Measurements from ENCODE around the gene COQ8B.
"Not testable (repeated sequence)": the region's sequence is repeated elsewhere in the genome, so short reads cannot be mapped to it uniquely, and the experiment has no call there.

COQ8B gene

GRCh38 chr19:40663695-40664692, 52.7 kb downstream of the COQ8B start:
- DNase-seq = peak in 1 of 2 donors; percentile 11

- DNase-seq = peak; percentile 90
Measured at GRCh38 chr19:40662925-40663694, 53.6 kb downstream of the COQ8B start.

GRCh38 chr19:40661616-40662015, 55.1 kb downstream of the COQ8B start:
- no peak for DNase-seq

- DNase-seq = no peak
Measured at GRCh38 chr19:40659566-40659965, 57.1 kb downstream of the COQ8B start.

- DNase-seq = no peak
Measured at GRCh38 chr19:40659116-40659515, 57.6 kb downstream of the COQ8B start.

GRCh38 chr19:40658031-40658430, 58.7 kb downstream of the COQ8B start:
- DNase-seq = no peak

- DNase-seq = not testable (repeated sequence)
Measured at GRCh38 chr19:40655684-40656083, 61.0 kb downstream of the COQ8B start.

- DNase-seq = not testable (repeated sequence)
Measured at GRCh38 chr19:40652303-40652702, 64.4 kb downstream of the COQ8B start.

- DNase-seq = no peak
Measured at GRCh38 chr19:40650749-40651305, 65.9 kb downstream of the COQ8B start.

- DNase-seq = not testable (repeated sequence)
Measured at GRCh38 chr19:40649903-40650675, 66.6 kb downstream of the COQ8B start.

- no peak for DNase-seq
Measured at GRCh38 chr19:40646743-40647254, 69.9 kb downstream of the COQ8B start.

GRCh38 chr19:40642757-40643305, 73.9 kb downstream of the COQ8B start:
- no peak for DNase-seq

- DNase-seq = no peak
Measured at GRCh38 chr19:40642051-40642706, 74.5 kb downstream of the COQ8B start.

Data from CD4-positive, alpha-beta T cell treated with Interleukin-1 beta for 1 hour (primary cell).